ENCODE measurements around the gene KIF26B. TPM values are rescaled to one million over a fixed set of nuclear protein-coding genes. Genes with fewer than 3 reads are reported as not detected.

KIF26B gene
- total and polyA plus RNA-seq, 3 experiments from 2014 or later = 0.11 to 0.16 TPM; not detected in 1

DNA sequence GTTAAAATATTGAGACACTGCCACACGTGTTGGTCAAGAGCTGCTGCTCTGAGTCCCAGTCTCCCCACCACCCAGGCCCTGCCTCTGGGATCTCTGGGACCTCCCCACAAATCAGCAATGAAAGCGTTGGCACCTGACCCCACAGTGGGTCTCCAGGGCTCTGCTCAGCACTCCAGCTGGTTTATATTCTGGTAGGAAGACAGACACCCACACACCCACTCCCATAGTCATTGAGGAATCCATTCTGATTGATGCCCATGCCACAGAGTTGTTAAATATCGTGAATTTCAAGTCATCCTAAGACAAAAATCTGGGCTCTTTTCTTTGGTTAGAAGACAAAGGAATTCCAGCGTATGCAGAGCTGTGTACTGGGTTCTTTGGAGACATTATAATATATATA lies 91.6 kb downstream of the KIF26B start:
- CTCF ChIA-PET = no interaction called here
- Mint-ChIP-seq H3K27ac (no peak overlapping the region), H3K36me3 (no peaks in the 10 kb centered on the region)

DNA sequence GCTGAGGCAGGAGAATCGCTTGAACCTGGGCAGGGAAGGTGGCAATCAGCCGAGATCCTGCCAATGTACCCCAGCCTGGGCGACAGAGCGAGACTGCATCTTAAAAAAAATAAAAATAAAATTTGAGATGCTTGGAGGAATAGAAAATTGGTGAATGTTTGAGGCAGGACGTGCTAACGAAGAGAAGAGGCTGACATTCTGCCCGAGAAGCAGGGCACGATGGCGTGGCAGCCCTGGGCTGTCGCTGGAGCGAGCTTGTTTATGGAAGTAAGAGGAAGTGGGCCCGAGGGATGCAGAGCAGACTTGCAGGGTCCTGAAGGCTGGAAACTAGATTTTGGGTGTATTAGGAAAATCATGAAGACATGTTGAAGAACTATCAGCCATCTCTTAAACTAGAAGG lies 92.6 kb downstream of the KIF26B start:
- no peaks in the 10 kb centered on the region for H3K36me3 ChIP-seq (ENCODE audit: insufficient read depth, low read length)
- H3K27ac Mint-ChIP-seq = no peak overlapping the region
- no peak for DNase-seq
- no peaks in the 10 kb centered on the region for H3K4me1 ChIP-seq (ENCODE audit: insufficient read depth, low read length)
- no peaks in the 10 kb centered on the region for H3K36me3 Mint-ChIP-seq
- H3K27me3 ChIP-seq (ENCODE audit: insufficient read depth, low read length, poor library complexity, severe bottlenecking) = no peaks in the 10 kb centered on the region
- ChIA-PET CTCF (no interaction called here), POLR2A (no interaction called here)
- H3K9me3 ChIP-seq (ENCODE audit: low read length) = no peaks in the 10 kb centered on the region
- no peaks in the 10 kb centered on the region for H3K4me1 Mint-ChIP-seq
- H3K9me3 Mint-ChIP-seq = peaks cover 0 to 3% (median 2%) of the 10 kb centered on the region in 5 donors
- no peak overlapping the region for H3K27ac ChIP-seq (ENCODE audit: low read depth, low read length)
- no peaks in the 10 kb centered on the region for H3K27me3 Mint-ChIP-seq
- H3K4me3 Mint-ChIP-seq = no peak overlapping the region
- no peak overlapping the region for H3K4me3 ChIP-seq (ENCODE audit: low read length)

More for the DNA sequence above, 91.6 kb downstream of the KIF26B start:
- no peak overlapping the region for H3K4me3 ChIP-seq (ENCODE audit: low read length)
- H3K4me1 ChIP-seq (ENCODE audit: insufficient read depth, low read length) = no peaks in the 10 kb centered on the region
- DNase-seq = no peak
- no peaks in the 10 kb centered on the region for H3K27me3 ChIP-seq (ENCODE audit: insufficient read depth, low read length, poor library complexity, severe bottlenecking)
- POLR2A ChIA-PET = no interaction called here
- Mint-ChIP-seq H3K27me3 (no peaks in the 10 kb centered on the region), H3K9me3 (peaks cover 0 to 3% (median 0%) of the 10 kb centered on the region in 5 donors), H3K4me1 (no peaks in the 10 kb centered on the region), H3K4me3 (no peak overlapping the region)
- H3K36me3 ChIP-seq (ENCODE audit: insufficient read depth, low read length) = no peaks in the 10 kb centered on the region
- H3K9me3 ChIP-seq (ENCODE audit: low read length) = no peaks in the 10 kb centered on the region
- H3K27ac ChIP-seq (ENCODE audit: low read depth, low read length) = no peak overlapping the region

DNA sequence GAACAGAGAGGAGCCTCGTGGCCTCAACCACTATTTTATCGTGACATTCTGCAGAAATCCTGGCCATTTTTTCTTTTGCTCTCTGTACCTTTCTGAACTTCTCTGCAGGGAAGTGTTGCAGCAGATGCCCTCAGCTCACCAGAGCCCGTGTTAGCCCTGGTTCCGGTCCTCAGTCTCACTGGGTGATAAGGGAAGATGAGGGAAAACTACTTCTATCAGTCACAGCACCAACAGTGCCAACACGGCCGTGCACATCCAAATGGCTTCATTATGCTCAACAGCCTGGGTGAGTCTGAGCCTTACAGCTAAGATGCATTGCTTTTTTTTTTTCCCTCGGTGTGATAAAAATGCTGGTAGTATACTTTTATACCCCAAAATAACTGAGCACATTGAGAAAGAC lies 93.0 kb downstream of the KIF26B start:
- Histone ChIP-seq H3K4me1 (ENCODE audit: insufficient read depth, low read length) (no peaks in the 10 kb centered on the region), H3K36me3 (ENCODE audit: insufficient read depth, low read length) (no peaks in the 10 kb centered on the region), H3K9me3 (ENCODE audit: low read length) (no peaks in the 10 kb centered on the region), H3K27me3 (ENCODE audit: insufficient read depth, low read length, poor library complexity, severe bottlenecking) (no peaks in the 10 kb centered on the region), H3K4me3 (ENCODE audit: low read length) (no peak overlapping the region), H3K27ac (ENCODE audit: low read depth, low read length) (no peak overlapping the region)
- Mint-ChIP-seq H3K4me3 (no peak overlapping the region), H3K9me3 (peaks cover 3 to 5% (median 3%) of the 10 kb centered on the region in 5 donors), H3K4me1 (no peaks in the 10 kb centered on the region), H3K36me3 (no peaks in the 10 kb centered on the region), H3K27ac (no peak overlapping the region), H3K27me3 (no peaks in the 10 kb centered on the region)
- ChIA-PET POLR2A (no interaction called here), CTCF (no interaction called here)
- no peak for DNase-seq

DNA sequence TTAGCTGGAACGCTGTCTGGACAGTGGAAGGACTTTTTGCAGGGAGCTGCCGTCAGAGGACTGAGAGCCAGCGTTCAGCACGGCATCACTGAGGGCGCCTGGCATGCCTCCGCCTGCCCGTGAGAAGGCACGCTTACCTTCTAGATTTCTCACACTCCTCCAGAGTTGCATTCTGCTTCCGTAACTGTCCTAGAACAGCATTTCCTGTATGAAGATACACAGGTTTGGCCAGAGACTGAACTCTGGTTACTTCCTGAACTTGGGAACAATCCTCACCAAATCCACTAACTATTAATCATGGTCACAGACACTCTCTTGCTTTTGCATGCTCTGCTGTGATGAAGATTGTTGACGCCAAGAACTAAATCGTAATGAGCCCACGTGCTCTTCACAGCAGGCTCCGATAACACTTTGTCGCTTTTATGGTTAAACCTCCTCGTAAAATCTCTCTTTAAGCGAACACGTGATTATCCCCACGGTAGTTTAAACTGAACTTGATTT lies 93.5 kb downstream of the KIF26B start:
- H3K4me3 ChIP-seq (ENCODE audit: low read length) = no peak overlapping the region
- ChIA-PET CTCF (no interaction called here), POLR2A (no interaction called here)
- H3K4me1 ChIP-seq (ENCODE audit: insufficient read depth, low read length) = no peaks in the 10 kb centered on the region
- Mint-ChIP-seq H3K9me3 (peaks cover 3 to 5% (median 3%) of the 10 kb centered on the region in 5 donors), H3K4me1 (no peaks in the 10 kb centered on the region), H3K27ac (no peak overlapping the region), H3K36me3 (no peaks in the 10 kb centered on the region), H3K4me3 (no peak overlapping the region), H3K27me3 (no peaks in the 10 kb centered on the region)
- no peaks in the 10 kb centered on the region for H3K9me3 ChIP-seq (ENCODE audit: low read length)
- no peak for DNase-seq
- no peaks in the 10 kb centered on the region for H3K27me3 ChIP-seq (ENCODE audit: insufficient read depth, low read length, poor library complexity, severe bottlenecking)
- H3K27ac ChIP-seq (ENCODE audit: low read depth, low read length) = no peak overlapping the region
- no peaks in the 10 kb centered on the region for H3K36me3 ChIP-seq (ENCODE audit: insufficient read depth, low read length)

DNA sequence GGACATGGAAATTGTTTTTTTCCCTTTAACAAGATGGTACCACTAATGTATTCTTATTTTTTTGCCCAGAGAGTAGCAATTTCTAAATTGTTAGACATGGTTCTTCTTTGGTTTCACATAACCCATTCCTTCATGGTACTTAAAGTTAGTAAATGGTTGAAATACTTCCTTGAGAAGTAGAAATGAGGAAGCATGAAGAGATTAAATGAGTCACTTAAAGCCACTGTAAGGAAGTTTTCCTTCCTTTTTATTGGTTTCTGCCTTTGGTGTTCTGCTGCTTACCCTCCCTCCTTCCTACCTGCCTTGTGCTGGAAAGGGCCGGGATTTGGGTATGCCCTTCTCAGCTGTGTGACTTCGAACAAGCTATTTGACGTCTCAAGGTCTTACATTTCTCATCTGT lies 101.0 kb downstream of the KIF26B start:
- H3K36me3 ChIP-seq (ENCODE audit: insufficient read depth, low read length) = no peaks in the 10 kb centered on the region
- Mint-ChIP-seq H3K27ac (no peak overlapping the region), H3K4me3 (no peak overlapping the region), H3K27me3 (peaks cover 5 to 13% of the 10 kb centered on the region in 2 donors), H3K36me3 (no peaks in the 10 kb centered on the region), H3K4me1 (no peaks in the 10 kb centered on the region), H3K9me3 (peaks cover 3 to 7% (median 6%) of the 10 kb centered on the region in 5 donors)
- no peak overlapping the region for H3K4me3 ChIP-seq (ENCODE audit: low read length)
- H3K9me3 ChIP-seq (ENCODE audit: low read length) = no peaks in the 10 kb centered on the region
- DNase-seq = no peak
- no peaks in the 10 kb centered on the region for H3K27me3 ChIP-seq (ENCODE audit: insufficient read depth, low read length, poor library complexity, severe bottlenecking)
- CTCF ChIA-PET = no interaction called here
- no peak overlapping the region for H3K27ac ChIP-seq (ENCODE audit: low read depth, low read length)
- no peaks in the 10 kb centered on the region for H3K4me1 ChIP-seq (ENCODE audit: insufficient read depth, low read length)
- POLR2A ChIA-PET = no interaction called here

DNA sequence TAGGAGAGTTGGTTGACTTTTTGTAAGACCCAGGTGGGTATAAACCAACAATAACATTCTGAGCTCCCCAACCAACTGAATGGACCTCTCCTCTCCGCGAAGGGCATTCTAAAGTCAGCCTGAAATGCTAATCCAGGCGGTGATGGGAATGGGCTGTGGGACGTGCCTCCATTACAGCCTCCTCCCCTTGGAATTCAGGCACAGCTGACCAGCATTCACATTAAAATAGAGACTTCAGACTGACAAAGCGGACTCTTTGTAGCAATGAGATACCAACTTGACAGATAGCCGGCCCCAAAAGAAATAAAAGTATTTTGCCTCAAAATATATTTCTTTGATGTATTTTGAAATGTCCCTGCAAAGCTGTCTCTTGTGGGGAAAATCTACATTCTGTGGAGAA lies 101.7 kb downstream of the KIF26B start:
- ChIA-PET POLR2A (no interaction called here), CTCF (no interaction called here)
- Mint-ChIP-seq H3K36me3 (no peaks in the 10 kb centered on the region), H3K9me3 (peaks cover 3 to 7% (median 6%) of the 10 kb centered on the region in 5 donors), H3K4me3 (no peak overlapping the region), H3K4me1 (no peaks in the 10 kb centered on the region), H3K27me3 (peaks cover 5 to 13% of the 10 kb centered on the region in 2 donors), H3K27ac (no peak overlapping the region)
- Histone ChIP-seq H3K4me1 (ENCODE audit: insufficient read depth, low read length) (no peaks in the 10 kb centered on the region), H3K4me3 (ENCODE audit: low read length) (no peak overlapping the region), H3K9me3 (ENCODE audit: low read length) (no peaks in the 10 kb centered on the region), H3K27ac (ENCODE audit: low read depth, low read length) (no peak overlapping the region), H3K27me3 (ENCODE audit: insufficient read depth, low read length, poor library complexity, severe bottlenecking) (no peaks in the 10 kb centered on the region), H3K36me3 (ENCODE audit: insufficient read depth, low read length) (no peaks in the 10 kb centered on the region)
- no peak for DNase-seq

DNA sequence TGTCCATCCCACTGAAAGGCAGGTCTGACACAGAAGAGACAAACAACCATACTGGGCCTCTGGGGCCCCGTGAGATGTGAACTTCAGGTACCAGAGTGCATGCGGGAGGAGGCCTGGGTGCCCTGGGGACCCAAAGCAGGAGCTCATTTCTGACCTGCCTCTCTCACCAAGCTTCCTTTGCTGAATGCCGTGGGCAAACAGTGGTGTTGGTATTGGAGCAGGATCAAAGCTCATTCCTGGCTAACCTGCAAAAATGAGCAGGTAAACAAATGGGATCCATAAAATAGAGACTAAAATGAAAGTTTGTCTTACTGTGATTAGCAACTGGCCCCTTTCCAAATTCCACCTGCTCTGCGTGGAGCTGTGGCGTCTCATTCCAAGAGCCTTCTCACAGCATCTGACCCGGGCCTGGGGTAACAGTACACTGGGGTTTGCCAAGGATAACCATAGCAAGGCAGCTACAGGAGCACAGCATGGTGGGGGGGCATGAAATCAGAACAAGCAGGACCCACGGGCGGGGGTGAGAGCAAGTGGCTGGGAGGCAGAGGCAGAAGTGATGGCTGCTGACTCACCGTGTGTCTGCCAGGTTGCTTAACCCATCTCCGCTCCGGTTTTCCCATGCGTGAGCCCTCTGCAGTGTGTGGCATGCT lies 103.6 kb downstream of the KIF26B start:
- no peak overlapping the region for H3K27ac Mint-ChIP-seq
- no peak overlapping the region for H3K27ac ChIP-seq (ENCODE audit: low read depth, low read length)
- ChIA-PET CTCF (no interaction called here), POLR2A (no interaction called here)
- no peaks in the 10 kb centered on the region for H3K27me3 ChIP-seq (ENCODE audit: insufficient read depth, low read length, poor library complexity, severe bottlenecking)
- no peak overlapping the region for H3K4me3 ChIP-seq (ENCODE audit: low read length)
- no peaks in the 10 kb centered on the region for H3K4me1 ChIP-seq (ENCODE audit: insufficient read depth, low read length)
- peaks cover 0 to 6% (median under 1%) of the 10 kb centered on the region in 5 donors for H3K9me3 Mint-ChIP-seq
- no peaks in the 10 kb centered on the region for H3K4me1 Mint-ChIP-seq
- no peak overlapping the region for H3K4me3 Mint-ChIP-seq
- H3K36me3 Mint-ChIP-seq = no peaks in the 10 kb centered on the region
- H3K36me3 ChIP-seq (ENCODE audit: insufficient read depth, low read length) = no peaks in the 10 kb centered on the region
- DNase-seq = no peak
- H3K9me3 ChIP-seq (ENCODE audit: low read length) = no peaks in the 10 kb centered on the region
- H3K27me3 Mint-ChIP-seq = peaks cover 5 to 13% of the 10 kb centered on the region in 2 donors

DNA sequence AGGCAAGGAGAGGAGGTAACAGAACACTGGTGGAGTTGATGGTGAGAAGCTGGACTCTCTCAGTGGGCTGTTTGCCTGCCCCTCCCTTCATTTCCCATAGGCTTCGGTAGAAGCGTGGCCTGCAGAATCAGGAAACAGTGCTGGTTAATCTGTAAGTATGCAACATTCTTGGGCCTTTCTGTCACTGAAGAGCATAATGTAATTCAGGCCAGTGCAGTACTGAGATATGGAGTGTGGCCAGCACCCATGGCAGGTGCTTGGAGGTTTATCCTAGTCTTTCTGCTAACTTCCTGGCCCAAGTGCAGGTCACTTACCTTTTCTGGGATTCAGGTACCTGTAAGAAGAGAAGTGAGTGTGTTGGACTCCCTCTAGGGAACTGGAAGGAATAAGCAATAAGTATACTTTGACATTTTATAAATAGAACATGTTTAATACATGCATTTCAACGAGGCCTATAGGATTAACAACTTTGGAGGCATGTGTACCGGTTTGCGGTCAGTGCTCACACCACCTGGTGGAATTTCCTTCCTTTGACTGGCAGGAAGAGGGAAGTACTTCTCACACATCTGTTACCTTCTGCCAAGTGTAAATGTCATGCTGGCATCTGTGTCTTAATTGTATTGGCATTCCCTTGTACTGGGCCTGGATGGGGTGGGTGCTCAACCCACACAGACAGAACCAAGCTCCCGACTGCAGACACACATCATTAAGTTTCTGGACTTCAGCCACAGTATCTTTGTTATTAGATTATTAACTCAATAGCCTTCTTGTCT lies 105.5 kb downstream of the KIF26B start:
- Histone ChIP-seq H3K4me1 (ENCODE audit: insufficient read depth, low read length) (no peaks in the 10 kb centered on the region), H3K4me3 (ENCODE audit: low read length) (no peak overlapping the region), H3K27me3 (ENCODE audit: insufficient read depth, low read length, poor library complexity, severe bottlenecking) (no peaks in the 10 kb centered on the region), H3K9me3 (ENCODE audit: low read length) (no peaks in the 10 kb centered on the region), H3K36me3 (ENCODE audit: insufficient read depth, low read length) (no peaks in the 10 kb centered on the region), H3K27ac (ENCODE audit: low read depth, low read length) (no peak overlapping the region)
- Mint-ChIP-seq H3K4me3 (no peak overlapping the region), H3K9me3 (peaks cover 0 to 2% (median 0%) of the 10 kb centered on the region in 5 donors), H3K4me1 (no peaks in the 10 kb centered on the region), H3K36me3 (no peaks in the 10 kb centered on the region), H3K27ac (no peak overlapping the region), H3K27me3 (peaks cover 6 to 18% of the 10 kb centered on the region in 2 donors)
- CTCF ChIA-PET = no interaction called here
- no peak for DNase-seq
- POLR2A ChIA-PET = no interaction called here
